Nasal cavity respiratory epithelium epithelial cell of viscerocranial mucosa (primary cell): ENCODE data around the gene HRH1. TPM values are rescaled to one million over a fixed set of nuclear protein-coding genes. Genes with fewer than 3 reads are reported as not detected.

ENCODE experiments used
- total RNA-seq: library from RNA; depleted of rRNA; stranded (reverse); fragments of >200 nt; gene quantifications from 2 replicates; pipeline ENCODE4 v1.2.3, GENCODE V29; 2014

HRH1 gene, protein sequence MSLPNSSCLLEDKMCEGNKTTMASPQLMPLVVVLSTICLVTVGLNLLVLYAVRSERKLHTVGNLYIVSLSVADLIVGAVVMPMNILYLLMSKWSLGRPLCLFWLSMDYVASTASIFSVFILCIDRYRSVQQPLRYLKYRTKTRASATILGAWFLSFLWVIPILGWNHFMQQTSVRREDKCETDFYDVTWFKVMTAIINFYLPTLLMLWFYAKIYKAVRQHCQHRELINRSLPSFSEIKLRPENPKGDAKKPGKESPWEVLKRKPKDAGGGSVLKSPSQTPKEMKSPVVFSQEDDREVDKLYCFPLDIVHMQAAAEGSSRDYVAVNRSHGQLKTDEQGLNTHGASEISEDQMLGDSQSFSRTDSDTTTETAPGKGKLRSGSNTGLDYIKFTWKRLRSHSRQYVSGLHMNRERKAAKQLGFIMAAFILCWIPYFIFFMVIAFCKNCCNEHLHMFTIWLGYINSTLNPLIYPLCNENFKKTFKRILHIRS
- 5.1 and 7.7 TPM in 2 replicates for total RNA-seq

GRCh38 chr3:11154036-11154952, at the start of gene HRH1:
Gene HRH1, plus strand, starts transcription at chr3:11154493. Its CDS starts 104,545 bp downstream, at chr3:11259038.

DNA sequence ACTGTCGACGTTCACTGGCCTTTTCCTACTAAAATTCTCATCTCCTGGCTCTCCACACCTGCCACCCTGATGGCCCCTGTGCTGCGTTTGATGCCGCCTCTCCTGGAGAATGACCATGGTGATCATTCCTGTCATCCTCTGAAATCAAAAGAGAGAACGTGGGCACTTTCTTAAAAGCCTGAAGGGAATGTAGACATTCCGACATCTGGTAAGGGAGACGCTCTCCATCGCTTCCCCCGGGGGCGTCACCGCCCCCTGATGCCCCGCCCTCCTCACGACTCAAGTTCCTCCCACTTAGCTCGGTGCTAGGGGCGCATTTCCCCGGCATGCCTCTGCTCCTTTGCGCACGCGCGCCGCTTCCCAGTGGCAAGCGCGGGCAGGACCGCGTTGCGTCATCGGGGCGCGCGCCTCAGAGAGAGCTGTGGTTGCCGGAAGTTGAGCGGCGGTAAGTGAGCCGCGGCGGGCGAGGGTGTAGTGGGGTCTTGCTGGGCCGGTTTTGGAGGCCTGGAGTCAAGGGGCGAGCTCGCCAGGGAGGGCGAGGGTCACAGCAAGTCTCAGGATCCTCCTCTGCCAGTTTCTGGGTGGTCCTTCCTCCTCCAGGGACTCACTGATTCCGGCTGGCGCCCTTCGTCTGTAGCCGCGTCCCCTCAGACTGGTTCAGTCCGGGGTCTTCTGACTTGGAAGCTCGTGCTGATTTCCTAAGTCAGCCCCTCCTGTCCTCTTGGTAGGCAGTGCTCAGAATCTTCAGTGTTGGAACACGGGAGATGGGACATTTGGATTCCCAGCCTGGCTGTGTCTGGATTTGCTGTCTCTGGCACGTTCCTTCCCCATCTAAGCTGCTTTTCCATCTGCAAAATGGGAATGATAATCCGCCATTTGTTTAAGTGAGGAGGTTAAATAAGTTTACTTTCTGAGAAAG, 118.0 kb downstream of the HRH1 start, which contains the start of gene ATG7:
TSS of gene ATG7 (plus strand) at position 412 of the 919 bp plus-strand sequence. CDS start 26,299 bp downstream, outside the sequence.

Other genes with a start within 250 kb of the HRH1 start
- gene SLC6A1, start 161.7 kb upstream of the HRH1 start, total RNA-seq: not detected in 2 replicates
- 52.6 and 62.1 TPM in 2 replicates for gene ATG7, start 117.9 kb downstream of the HRH1 start, total RNA-seq